Hematopoietic multipotent progenitor cell (in vitro differentiated cells): ENCODE measurements around the gene PCSK4. TPM values are rescaled to one million over a fixed set of nuclear protein-coding genes. Genes with fewer than 3 reads are reported as not detected.
"Not testable (repeated sequence)": the region's sequence is repeated elsewhere in the genome, so short reads cannot be mapped to it uniquely, and the experiment has no call there.

Source experiments
- DNase-seq, 3 donors: peaks; one replicate each; pipeline ENCODE4 v3.0.0-alpha.2; 2011 to 2015; ENCODE audit warnings: low read depth in 2 of 3, low spot score in 2 of 3
- total RNA-seq: library from RNA; depleted of rRNA; stranded (reverse); fragments of >200 nt; gene quantifications from one replicate; pipeline ENCODE4 v1.2.3, GENCODE V29; 2012

PCSK4 gene
- 11.6 TPM for total RNA-seq

DNA sequence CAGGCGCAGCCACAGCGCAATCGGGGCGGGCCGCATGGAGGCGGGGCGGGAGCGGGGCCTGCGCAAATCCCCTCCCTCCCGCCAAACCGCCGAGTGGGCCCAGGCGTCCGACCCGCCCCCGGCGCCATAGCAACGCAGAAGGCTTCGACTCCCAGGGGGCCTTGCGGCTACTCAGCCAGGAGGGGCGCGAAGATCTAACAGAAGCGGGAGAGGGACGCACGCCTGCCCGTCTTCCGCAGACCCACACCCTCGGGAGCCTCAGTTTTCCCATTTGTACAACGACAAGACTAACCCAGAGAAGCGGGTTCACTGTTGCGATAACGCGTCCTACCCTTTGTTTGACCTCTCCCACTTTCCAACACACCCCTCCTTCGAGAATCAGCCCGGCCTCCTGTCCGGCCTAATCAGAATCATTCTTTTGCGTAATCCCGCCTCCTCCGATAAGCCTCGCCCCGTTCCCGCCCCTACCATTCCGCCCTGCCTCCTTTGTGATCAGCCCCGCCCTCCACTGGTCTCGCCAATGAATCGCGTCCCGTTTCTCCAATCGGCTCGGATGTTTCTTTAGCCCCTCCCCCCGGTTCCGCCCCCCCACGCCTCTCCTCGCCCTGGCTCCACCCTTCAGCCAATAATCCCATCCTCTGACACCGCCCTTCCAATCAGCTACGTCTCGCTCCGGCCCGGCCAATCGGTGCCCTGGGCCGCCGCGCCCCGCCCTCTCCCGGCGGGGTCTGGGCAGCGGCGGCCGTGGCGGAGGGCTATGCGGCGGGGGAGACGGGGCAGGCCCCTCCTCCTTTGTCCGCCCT, at the start of gene PCSK4:
PCSK4 (minus strand) TSS at position 40 of the 803 bp plus-strand sequence; CDS start at position 36, 4 bp downstream.
- peak; percentile 94 to 99 (median 98) for DNase-seq

DNA sequence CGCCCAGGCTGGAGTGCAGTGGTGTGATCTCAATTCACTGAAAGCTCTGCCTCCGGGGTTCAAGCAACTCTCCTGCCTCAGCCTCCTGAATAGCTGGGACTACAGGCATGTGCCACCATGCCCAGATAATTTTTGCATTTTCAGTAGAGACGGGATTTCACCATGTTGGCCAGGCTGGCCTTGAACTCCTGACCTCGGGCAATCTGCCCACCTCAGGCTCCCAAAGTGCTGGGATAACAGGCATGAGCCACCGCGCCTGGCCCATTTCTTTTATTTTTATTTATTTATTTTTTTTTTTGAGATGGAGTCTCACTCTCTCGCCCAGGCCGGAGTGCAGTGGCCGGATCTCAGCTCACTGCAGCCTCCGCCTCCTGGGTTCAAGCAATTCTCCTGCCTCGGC, 49.6 kb upstream of the PCSK4 start:
- not testable (repeated sequence) for DNase-seq

DNA sequence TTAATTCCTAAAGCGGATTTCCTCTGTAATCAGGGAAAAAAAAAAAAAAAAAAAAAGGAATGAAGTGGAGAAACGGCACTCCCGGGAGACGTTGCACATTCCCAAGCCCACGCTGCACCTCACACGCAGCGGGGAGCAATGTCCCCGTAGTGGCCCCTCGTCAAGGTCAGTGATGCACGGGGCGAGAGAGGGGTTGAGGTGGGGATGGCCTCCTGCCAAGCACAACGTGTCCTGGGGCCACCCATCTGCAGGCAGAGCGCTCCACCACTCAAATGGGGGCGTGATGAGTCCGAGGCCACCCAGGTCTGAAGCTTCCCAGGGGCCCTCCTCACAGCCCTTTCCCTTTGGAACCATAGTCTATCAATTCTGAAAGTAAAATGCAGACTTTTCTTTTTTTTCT, 48.8 kb upstream of the PCSK4 start:
- DNase-seq = no peak

DNA sequence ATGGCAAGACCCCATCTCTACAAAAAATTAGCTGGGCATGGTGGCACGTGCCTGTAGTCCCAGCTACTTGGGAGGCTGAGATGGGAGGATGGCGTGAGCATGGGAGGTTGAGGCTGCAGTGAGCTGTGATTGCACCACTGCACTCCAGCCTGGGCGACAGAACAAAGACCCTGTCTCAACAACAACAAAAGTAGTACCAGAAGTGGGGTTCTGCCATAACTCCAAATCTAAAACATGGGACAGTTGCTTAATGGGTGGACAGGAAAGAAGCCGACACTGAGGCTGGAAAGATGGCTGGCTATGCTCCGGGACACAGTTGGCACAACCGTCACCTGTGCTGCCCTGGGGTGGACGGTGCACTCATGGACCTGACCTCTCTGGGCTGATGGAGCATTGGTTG, 45.5 kb upstream of the PCSK4 start:
- DNase-seq = not testable (repeated sequence)

DNA sequence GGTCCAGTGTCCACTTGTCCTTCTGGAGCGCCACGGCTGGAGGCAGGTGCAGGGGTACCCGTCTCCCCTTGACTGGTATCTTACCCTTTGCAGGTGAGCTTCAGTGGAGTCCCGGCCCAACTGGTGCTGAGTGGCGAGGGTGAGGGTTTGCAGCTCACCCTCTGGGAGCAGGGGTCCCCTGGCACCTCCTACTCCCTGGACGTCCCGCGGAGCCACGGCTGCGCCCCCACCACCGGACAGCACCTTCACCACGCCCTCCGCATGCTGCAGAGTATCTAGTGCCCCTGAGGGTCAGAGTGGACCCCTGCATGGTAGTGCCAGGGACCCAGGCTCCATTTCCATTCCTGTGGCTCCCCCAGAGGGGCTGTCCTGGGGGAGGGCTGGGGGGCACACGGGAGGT, 44.8 kb upstream of the PCSK4 start:
- DNase-seq = no peak

DNA sequence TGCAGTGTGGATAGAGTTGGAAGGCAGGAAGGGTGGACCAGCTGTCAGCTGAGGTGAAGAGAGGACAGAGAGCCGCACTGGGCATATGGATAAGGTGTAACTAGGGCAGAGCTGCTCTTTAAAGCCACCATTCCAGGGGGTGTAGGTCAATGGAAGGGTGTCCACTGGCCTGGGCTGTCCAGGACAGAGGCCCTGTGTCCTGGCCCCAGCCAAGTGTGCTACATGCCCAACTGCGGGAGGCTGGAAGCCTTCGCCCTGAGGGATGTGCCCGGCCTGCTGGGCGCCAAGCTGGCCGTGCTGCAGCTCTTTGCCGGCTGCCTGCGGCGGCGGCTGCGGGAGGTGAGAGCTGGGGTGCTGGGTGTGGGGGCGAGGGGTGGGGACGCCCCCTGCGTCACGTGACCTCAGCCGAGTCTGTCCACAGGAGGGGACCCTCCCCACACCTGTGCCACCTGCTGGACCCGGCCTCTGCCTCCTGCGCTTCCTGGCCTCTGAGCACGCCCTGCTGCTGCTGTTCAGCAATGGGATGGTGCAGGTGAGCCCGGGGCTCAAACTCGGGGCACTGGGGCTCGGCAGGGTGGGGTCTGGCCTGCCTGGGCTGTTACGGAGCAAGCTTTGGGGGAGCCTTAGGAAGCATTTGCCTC, 43.5 kb upstream of the PCSK4 start:
- DNase-seq = no peak

DNA sequence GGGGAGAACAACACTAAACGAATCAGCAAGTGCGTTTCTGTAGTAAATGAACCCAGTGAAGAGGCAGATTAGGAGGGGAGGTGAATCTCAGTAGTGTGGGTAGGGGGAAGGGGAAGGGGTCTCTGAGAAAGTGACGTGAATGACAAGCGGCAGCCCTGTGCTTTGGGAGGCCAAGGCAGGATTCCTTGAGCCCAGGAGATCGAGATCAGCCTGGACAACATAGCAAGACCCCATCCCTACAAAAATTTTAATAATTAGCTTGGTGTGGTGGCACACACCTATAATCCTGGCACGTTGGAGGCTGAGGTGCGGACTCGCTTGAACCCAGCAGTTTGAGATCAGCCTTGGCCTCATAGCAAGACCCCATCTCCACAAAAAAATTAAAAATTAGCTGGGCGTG, 41.9 kb upstream of the PCSK4 start:
- DNase-seq = no peak

DNA sequence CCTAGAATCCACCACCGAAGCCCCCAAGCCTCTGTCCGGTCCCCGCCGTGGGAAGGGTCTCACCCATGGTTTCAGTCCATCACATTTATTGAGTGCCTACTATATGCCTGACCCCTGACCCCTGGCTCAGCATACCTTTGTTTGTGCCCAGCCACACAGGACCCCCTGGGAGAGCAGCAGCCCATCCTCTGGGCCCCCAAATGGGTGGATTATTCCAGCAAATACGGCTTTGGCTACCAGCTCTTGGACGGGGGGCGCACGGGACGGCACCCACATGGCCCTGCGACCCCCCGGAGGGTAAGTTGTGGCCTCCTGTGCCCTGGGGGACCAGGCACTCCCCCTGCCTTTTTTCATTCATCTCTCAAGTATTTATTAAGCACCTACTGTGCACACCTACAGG, 41.4 kb upstream of the PCSK4 start:
- no peak for DNase-seq

DNA sequence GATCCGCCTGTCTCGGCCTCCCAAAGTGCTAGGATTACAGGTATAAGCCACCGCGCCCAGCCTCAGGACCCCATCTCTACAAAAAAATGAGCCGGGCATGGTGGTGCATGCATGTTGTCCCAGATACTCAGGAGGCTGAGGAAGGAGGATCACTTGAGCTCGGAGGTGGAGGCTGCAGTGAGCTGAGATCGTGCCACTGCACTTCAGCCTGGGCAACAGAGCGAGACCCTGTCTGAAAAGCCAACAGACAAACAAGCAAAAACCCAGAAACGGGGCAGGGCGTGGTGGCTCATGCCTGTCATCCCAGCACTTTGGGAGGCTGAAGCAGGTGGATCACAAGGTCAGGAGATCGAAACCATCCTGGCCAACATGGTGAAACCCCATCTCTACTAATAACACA, 40.7 kb upstream of the PCSK4 start:
- not testable (repeated sequence) for DNase-seq

DNA sequence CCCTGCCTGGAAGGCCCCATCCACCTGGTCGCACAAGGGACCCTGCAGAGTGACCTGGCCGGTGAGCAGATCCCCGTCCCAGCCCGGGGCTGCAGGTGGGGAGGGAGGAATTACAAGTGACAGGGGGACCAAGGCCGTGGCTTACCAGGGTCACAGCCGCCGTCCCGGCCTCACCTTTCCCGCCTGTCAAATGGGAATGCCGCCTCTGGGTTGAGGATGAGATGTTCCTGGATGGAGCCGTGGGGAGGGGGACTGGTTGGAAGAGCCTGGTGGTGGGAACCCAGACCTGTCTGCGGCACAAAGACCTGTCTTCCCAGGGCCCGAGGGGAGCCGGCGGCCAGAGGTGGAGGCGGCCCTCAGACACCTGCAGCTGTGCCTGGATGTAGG, 39.3 kb upstream of the PCSK4 start:
- DNase-seq = no peak

DNA sequence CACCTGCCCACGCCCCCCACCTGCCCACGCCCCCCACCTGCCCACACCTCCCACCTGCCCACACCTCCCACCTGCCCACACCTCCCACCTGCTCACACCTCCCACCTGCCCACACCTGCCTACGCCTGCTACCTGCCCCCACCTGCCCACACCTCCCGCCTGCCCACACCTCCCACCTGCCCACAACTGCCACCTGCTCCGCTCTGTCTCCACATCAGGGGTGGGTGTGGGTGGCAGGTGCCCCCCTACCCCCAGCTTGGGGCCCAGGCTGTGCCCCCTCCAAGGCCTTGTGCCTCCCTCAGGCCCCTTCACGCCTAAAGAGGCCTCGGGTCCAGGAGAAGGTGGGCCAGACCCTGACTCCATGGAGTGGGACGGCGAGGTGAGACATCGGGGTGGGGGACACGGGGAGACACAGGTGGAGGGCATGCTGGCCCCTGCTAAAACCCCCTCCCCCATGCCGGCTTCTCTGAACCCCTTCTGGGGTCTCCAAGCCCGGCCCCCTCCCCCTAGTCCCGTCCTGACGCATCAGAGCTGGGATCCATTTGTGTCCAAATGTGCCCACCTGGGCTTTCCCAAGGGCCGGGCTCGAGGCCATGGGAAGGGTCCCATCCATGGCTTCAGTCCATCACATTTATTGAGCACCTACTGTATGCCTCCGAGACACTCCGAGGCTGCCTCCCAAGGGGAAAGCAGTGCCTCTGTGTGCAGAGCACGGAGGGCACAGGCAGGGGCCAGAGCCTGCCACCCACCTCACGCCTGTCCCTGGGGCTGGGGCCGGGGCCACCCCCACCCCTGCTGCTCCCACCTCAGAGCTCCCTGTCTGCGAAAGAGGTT, 38.7 kb upstream of the PCSK4 start:
- DNase-seq = no peak

DNA sequence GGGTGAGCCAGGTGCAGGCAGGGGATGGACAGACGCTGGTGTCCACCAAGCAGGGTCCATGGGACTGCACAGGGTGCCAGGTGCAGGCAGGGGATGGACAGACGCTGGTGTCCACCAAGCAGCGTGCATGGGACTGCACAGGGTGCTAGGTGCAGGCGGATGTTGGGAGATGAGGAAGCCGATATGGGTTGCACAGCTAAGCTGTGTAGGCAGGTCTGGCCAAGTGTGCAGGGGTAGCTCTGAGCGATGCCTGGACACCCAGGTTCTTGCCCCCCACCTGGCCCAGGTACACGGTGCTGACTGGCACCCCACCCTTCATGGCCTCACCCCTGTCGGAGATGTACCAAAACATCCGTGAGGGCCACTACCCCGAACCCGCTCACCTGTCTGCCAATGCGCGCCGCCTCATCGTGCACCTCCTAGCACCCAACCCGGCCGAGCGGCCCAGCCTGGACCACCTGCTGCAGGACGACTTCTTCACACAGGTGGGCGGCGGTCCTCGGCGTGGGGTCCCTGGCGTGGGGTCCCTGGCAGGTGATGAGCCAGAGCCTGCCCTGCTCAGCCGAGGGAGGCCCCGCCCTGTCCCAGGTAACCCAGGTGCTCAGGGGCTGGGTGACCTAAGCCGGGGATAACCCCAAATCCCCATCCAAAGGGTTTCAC, 37.6 kb upstream of the PCSK4 start:
- no peak for DNase-seq

DNA sequence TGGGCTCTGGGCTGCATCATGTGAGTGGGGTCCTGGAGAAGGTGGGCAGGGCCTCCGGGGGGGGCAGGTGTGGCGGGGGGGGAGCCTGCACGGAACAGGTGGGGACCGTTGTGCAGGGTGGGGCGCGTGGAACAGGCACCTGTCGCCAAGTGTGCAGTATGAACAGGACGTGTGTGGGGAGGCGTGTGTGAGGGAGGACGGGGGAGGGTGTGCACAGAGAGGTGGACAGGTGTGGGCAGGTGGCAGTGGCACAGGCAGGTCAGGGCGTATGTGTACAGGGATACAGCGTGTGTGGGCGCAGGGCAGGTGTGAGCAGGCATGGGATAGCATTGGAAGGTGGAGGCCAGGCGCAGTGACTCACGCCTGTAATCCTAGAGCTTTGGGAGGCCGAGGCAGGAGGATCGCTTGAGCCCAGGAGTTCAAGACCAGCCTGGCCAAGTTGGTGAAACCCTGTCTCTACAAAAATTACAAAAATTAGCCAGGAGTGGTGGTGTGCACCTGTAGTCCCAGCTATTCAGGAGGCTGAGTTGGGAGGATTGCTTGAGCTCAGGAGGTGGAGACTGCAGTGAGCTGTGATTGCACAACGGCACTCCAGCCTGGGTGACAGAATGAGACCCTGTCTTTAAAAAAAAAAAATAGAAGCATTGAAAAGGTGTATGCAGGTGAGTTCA, 37.0 kb upstream of the PCSK4 start:
- DNase-seq = no peak

DNA sequence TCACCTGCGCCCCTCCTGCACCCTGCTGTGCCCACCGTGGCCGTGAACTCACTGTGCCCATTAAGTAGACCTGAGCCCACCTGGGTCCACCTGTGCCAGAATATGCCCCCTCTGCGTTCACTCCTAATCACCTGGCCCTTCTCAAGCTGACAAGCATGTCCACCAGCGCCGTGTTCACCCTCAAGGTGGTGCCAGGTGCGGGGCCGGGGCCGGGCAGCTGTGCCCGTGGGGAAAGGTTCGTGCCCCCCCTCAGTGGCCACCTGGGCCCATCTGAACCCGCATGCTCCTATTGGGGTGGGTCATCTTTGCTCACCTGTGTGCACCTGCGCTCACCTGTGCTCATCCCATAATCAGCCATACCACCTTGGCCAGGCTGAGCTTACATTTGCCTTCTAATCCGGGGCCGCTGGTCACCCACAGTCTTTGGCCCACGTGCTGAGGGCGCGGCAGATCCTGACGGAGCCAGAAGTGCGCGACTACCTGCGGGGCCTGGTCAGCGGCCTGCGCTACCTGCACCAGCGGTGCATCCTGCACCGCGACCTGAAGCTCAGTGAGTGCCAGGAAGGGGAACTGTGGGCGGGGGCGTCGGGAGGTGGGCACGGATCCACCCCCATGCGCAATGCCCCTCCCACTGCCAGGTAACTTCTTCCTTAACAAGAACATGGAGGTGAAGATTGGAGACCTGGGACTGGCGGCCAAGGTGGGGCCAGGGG, 36.1 kb upstream of the PCSK4 start:
- no peak for DNase-seq

DNA sequence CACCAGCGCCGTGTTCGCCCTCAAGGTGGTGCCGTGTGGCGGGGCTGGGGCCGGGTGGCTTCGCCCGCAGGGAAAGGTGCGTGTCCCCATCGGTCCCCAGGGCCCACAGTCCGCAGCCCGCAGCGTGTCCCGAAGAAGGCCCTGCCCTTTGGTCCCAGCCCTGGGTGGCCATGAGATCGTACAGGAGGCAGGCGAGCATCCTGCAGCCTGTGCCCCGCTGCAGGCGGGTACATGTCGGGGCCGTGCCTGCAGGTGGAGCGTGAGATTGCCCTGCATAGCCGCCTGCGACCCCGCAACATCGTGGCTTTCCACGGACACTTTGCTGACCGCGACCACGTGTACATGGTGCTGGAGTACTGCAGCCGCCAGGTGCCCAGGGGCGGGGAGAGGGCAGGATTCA, 35.2 kb upstream of the PCSK4 start:
- no peak for DNase-seq

DNA sequence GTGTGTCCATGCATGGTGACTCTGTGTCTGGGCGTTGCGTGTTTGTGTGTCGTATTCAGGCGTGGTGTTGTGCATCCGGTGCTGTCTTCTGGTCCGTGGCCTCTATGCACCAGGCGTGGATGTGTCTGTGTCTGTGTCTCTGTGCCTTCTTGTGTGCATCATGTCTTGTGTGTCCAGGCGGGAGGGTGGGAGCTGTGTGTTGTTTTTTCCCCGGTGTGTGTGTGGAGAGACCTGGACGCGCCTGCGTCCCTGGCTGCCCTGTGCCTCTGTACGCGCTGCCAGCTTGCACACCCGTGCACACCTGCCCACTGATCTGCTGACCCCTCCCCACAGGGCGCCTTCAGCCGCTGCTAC, 34.8 kb upstream of the PCSK4 start:
- no peak for DNase-seq

DNA sequence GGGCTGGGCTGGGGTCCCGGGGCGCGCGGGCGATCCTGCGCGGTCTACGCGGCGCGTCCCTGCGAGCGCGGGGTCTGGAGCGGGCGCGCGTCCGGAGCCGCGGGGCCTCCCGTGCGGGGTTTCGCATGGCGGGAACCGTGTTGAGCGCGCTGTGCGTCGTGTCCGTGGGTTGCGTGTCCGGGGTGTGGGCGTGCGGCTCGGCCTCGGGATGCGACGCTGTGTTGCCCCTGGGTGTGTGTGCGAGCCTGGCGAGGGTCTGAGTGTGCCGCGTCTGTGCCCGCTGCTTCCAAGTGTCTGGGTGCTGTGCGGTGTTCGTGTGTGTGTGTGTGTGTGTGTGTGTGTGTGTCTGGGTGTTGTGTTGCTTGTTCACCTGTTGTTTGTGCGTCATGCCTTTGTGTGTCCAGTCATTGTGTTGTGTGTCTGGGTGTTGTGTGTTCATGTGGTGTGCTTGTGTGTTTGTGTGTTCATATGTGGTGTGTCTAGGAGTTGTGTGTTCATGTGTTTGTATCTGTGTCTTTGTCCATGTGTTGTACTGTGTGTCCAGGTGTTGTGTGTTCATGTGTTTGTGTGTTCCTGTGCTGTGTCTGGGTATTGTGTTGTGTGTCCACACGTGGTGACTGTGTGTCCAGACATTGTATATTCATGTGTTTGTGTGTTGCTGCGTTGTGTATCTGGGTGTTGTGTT, 34.3 kb upstream of the PCSK4 start:
- no peak for DNase-seq

DNA sequence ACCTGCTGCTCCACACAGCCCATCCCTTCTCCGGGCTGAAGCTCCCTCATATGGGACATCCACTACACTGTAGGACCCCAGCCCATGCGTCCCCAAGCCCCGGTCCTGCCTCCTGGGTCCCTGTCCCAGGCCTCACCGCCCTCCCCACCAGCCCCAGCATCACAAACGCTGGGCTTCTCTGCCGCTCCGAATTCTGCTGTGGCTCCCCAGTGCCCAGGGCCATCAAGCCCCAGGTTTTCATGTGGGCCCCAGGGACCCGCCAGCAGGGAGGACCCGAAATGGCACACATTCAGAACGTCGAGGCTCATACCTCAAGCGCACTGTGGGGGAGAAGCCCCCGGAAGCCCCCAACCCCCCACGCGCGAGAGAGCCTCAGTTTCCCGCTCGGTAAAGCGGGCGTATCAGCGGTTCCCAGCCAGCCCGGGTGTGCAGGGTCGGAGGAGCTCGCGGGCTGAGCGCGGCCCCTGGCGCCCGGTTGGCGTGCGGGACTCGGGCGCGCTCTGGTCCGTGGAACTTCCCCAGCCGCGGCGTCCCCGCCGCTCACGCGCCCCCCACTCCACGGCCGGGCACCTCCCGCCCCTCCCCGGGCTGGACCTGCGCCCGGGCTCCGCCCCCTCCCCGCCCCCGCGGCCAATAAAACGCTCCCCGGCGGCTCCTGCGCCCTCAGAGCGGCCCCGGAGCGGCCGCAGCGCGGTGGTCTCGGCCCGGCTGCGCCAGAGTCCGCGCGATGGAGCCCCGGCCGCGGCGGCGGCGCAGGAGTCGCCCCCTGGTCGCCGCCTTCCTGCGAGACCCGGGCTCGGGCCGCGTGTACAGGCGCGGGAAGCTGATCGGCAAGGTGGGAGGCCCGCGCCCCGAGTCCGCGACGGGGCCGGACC, 33.5 kb upstream of the PCSK4 start, which contains the start of gene PLK5:
PLK5 (plus strand) TSS at position 666 of the 875 bp plus-strand sequence. CDS start 2,920 bp downstream, outside the sequence.
- DNase-seq = no peak
